Peyer's patch (tissue), 4 donors: ENCODE results near the gene PSME3.

Experiments
- CTCF ChIP-seq, 6 experiments: fragments of 450-650 bp in 4 of 6; fragments of 200-600 bp in 2 of 6; sonication (generic) in 1 of 6; IDR thresholded peaks; one replicate each; pipeline ENCODE4 v1.5.1; 2017 to 2019; ENCODE audit warnings: antibody characterized with exemption in 6 of 6, mild to moderate bottlenecking in 3 of 6, moderate library complexity in 1 of 6
- POLR2A ChIP-seq, 2 donors: fragments of 450-650 bp; IDR thresholded peaks; one replicate each; pipeline ENCODE4 v1.5.1; 2017; ENCODE audit warnings: antibody characterized with exemption in 2 of 2, mild to moderate bottlenecking in 2 of 2, moderate library complexity in 2 of 2

DNA sequence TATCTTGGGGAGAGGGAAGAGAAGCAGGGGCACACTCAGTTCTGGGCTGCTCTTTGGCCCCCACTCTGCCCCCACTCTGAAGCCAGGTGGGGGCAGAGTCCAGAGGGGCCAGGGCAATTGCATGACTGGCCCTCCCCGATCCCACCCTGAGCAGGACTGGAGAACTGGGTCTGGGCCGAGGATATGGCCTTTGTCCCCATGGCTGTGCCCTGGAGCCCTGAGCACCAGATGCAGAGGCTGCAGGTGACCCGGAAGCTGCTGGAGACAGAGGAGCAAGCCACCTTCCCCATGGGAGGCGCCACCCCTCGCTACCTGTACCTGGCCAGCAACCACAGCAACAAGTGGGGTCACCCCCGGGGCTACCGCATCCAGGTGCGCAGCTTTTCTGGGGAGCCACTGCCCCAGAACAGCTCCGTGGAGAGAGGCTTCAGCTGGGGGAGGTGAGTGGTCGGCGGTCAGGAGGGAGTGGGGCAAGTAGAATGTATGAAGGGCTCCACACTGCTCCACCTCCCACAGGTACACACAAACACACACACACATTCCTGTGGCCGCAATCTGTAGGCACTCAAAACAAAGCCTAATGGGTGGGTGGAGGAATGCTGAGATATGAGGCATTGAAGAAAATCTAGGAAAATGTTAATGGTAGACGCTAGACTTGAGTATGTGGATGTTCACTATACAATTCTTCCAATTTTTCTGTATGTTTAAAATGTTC is 39.2 kb downstream of the PSME3 start:
- no peak for TF ChIP-seq CTCF (IDR thresholded peaks at IDR 0.05)
- TF ChIP-seq POLR2A (IDR thresholded peaks at IDR 0.05): no peak
